Fibroblast of the aortic adventitia (primary cell): Measurements from ENCODE around the gene ATG16L1. TPM values are rescaled to one million over a fixed set of nuclear protein-coding genes. Genes with fewer than 3 reads are reported as not detected.
A peak's percentile ranks its signal among the peaks of the same experiment; 100 is the strongest.

Experiments
- DNase-seq: peaks from one replicate; pipeline ENCODE4 v3.0.0-alpha.2; 2010; ENCODE audit warnings: low read depth
- H3K4me3 ChIP-seq: 2 replicates; pipeline ENCODE4 v1.5.1; 2011; ENCODE audit warnings: low read depth, mild to moderate bottlenecking, control low read depth, low read length, moderate library complexity
- CTCF ChIP-seq: IDR thresholded peaks from 2 replicates; pipeline ENCODE4 v1.5.1; 2011; ENCODE audit warnings: mild to moderate bottlenecking, low read length, control low read depth, inconsistent platforms; ENCODE audit not compliant: insufficient read depth
- total RNA-seq: library from RNA; depleted of rRNA; stranded (reverse); fragments of >200 nt; gene quantifications from 2 replicates; pipeline ENCODE4 v1.2.3, GENCODE V29; 2012; ENCODE audit warnings: low replicate concordance

Gene ATG16L1
- 28.6 and 53.1 TPM in 2 replicates for total RNA-seq

DNA sequence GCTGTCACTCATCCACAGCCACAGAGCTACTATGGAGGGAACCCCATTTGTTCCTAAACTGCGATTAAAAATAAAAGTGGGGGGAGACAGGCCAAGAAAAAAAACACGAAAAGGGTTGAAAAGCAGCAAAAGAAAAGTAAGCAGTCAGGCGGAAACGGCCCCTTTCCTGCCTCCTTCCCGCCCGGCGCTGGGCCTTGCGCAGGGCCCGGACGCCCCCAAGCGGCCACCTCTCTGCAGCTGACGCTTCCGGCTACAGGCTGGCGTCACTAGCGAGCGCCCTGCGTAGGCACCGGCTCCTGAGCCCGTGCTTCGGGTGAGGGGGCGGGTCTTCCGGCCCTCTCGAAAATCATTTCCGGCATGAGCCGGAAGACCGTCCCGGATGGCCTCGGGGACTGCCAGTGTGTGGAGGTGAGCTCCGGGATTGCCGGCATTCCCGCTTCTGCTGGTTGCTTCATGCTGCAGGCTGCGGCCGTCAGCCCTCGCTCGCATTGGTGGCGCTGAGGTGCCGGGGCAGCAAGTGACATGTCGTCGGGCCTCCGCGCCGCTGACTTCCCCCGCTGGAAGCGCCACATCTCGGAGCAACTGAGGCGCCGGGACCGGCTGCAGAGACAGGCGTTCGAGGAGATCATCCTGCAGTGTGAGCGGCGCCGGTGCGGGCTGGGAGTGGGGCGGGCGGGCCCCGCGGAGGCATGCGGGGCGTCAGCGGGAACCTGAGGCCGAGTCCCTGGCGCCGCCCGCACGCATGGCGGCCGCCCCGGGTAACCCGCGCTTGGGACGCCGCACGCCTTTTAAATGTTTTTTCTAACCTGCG is at the start of gene ATG16L1:
ATG16L1 (plus strand) TSS at position 368 of the 811 bp plus-strand sequence; CDS start at position 523, 155 bp downstream.
- H3K4me3 ChIP-seq, result peak within 1 kb of the TSS; percentile 88
- peak; percentile 95 for DNase-seq
- TF ChIP-seq CTCF, result peak; percentile 92

GRCh38 chr2:233202531-233202944 is 48.9 kb upstream of the ATG16L1 start:
- TF ChIP-seq CTCF, result no peak
- DNase-seq, result no peak
- no peak overlapping the region for H3K4me3 ChIP-seq

- H3K4me3 ChIP-seq, result no peak overlapping the region
- no peak for DNase-seq
- TF ChIP-seq CTCF, result no peak
Measured at GRCh38 chr2:233203060-233203459, 48.4 kb upstream of the ATG16L1 start.

GRCh38 chr2:233204286-233204936 is 47.1 kb upstream of the ATG16L1 start:
- TF ChIP-seq CTCF, result no peak

GRCh38 chr2:233208382-233209116 is 42.9 kb upstream of the ATG16L1 start:
- no peak overlapping the region for H3K4me3 ChIP-seq
- DNase-seq, result no peak
- TF ChIP-seq CTCF, result no peak

More at GRCh38 chr2:233204286-233204936, 47.1 kb upstream of the ATG16L1 start:
- no peak for DNase-seq
- no peak overlapping the region for H3K4me3 ChIP-seq

GRCh38 chr2:233209117-233209532 is 42.3 kb upstream of the ATG16L1 start:
- no peak for DNase-seq
- TF ChIP-seq CTCF, result no peak
- no peak overlapping the region for H3K4me3 ChIP-seq
